Left lung (tissue), 10 donors: ENCODE data around the gene RECQL5. TPM values are rescaled to one million over a fixed set of nuclear protein-coding genes. Genes with fewer than 3 reads are reported as not detected.

Experiments used
- ATAC-seq: fragments of 200-7000 bp; cut with Tn5 transposase; one replicate; pipeline ENCODE4 v1.9.1; 2020; ENCODE audit warnings: moderate library complexity
- DNase-seq, 4 donors: peaks; one replicate each; pipeline ENCODE4 v3.0.0-alpha.2; 2013 to 2020
- H3K27ac ChIP-seq, 2 donors: fragments of 200-600 bp; sonication (generic) in 1 of 2; one replicate each; pipeline versions ENCODE4 v1.5.0 to v1.8.0; 2020 to 2021
- H3K27me3 ChIP-seq, 2 donors: fragments of 200-600 bp; sonication (generic) in 1 of 2; one replicate each; pipeline versions ENCODE4 v1.5.0 to v1.8.0; 2020 to 2021
- H3K36me3 ChIP-seq, 2 donors: fragments of 200-600 bp; sonication (generic) in 1 of 2; one replicate each; pipeline versions ENCODE4 v1.5.0 to v1.8.0; 2020 to 2021
- H3K4me1 ChIP-seq, 2 donors: fragments of 200-600 bp; one replicate each; pipeline ENCODE4 v1.8.0; 2021
- H3K4me3 ChIP-seq, 2 donors: fragments of 200-600 bp; sonication (generic) in 1 of 2; one replicate each; pipeline versions ENCODE4 v1.5.0 to v1.8.0; 2020 to 2021; ENCODE audit warnings: mild to moderate bottlenecking in 1 of 2
- H3K9me3 ChIP-seq, 2 donors: fragments of 200-600 bp; sonication (generic) in 1 of 2; one replicate each; pipeline versions ENCODE4 v1.5.0 to v1.8.0; 2020 to 2021
- CTCF ChIP-seq, 2 donors: fragments of 200-600 bp; sonication (generic) in 1 of 2; IDR thresholded peaks; one replicate each; pipeline versions ENCODE4 v1.5.0 to v1.8.0; 2021; ENCODE audit warnings: antibody characterized with exemption in 2 of 2
- intact Hi-C, 2 donors: fragments of 100-400 bp; cut with DNase I; formaldehyde crosslinking; loops; one replicate each; pipeline versions ENCODE4 v1.11.2 to v1.14.2; 2022
- polyA plus RNA-seq, 6 donors: library from polyadenylated mRNA; unstranded; fragments of 120-200 nt; gene quantifications; one replicate each; pipeline ENCODE4 v1.2.1, GENCODE V29; 2013; ENCODE audit not compliant: insufficient read length in 6 of 6
- total RNA-seq, 2 donors: library from RNA; stranded (reverse); fragmentation: NEBNext Ultra II Directional; extraction: Animal tissue kit (Norgen Biotek cat#: 25700); gene quantifications; one replicate each; pipeline ENCODE4 v1.2.1, GENCODE V29; 2021
- donor health status: DM: no; HTN: yes; CAD: no.
- donor health status: DM: no; HTN: no; CAD: no.

Gene RECQL5
- total and polyA plus RNA-seq, 8 donors = 28.5 to 43.0 (median 34.5) TPM

GRCh38 chr17:75592348-75593020, 74.5 kb downstream of the RECQL5 start:
- Histone ChIP-seq H3K27me3 (no peaks in the 10 kb centered on the region), H3K9me3 (no peaks in the 10 kb centered on the region), H3K36me3 (no peaks in the 10 kb centered on the region), H3K4me1 (peaks cover 4 to 18% of the 10 kb centered on the region in 2 donors), H3K4me3 (no peak overlapping the region), H3K27ac (no peak overlapping the region)
- intact Hi-C loops = no loop called here
- DNase-seq = peak in 1 of 4 donors; percentile 77
- ATAC-seq = no peak
- TF ChIP-seq CTCF (IDR thresholded peaks at IDR 0.05) = no peak

GRCh38 chr17:75591722-75592302, 75.1 kb downstream of the RECQL5 start:
- Histone ChIP-seq H3K27ac (no peak overlapping the region), H3K27me3 (no peaks in the 10 kb centered on the region), H3K4me3 (no peak overlapping the region), H3K4me1 (peaks cover 8 to 23% of the 10 kb centered on the region in 2 donors), H3K9me3 (no peaks in the 10 kb centered on the region), H3K36me3 (no peaks in the 10 kb centered on the region)
- DNase-seq (no peak), ATAC-seq (no peak)
- no peak for TF ChIP-seq CTCF (IDR thresholded peaks at IDR 0.05)
- intact Hi-C loops = no loop called here

GRCh38 chr17:75590849-75591721, 75.9 kb downstream of the RECQL5 start:
- DNase-seq (no peak), ATAC-seq (no peak)
- Histone ChIP-seq H3K36me3 (no peaks in the 10 kb centered on the region), H3K9me3 (no peaks in the 10 kb centered on the region), H3K4me3 (no peak overlapping the region), H3K27ac (no peak overlapping the region), H3K27me3 (no peaks in the 10 kb centered on the region), H3K4me1 (peaks cover 8 to 23% of the 10 kb centered on the region in 2 donors)
- intact Hi-C loops = no loop called here
- TF ChIP-seq CTCF (IDR thresholded peaks at IDR 0.05) = no peak

DNA sequence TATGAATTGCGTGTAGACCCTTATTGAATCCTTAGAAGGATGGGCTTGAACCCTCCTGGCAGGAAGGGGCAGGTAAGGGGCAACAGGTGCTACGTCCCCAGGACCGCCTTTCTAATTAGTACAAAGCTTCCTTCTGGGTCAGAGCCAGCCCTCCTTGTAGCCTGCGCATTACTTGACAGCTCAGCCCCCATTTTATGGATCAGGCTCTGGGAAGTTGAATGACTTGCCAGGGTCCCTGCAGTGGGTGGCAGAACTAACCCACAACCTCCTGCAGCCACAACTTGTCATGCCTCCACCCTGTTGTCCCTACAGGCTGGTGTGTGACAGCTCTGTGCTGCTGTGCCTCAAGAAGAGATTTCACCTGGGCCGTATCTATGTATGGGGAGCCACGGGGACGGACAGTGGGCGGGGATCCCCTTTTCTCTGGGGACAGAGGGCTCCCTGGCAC, 76.6 kb downstream of the RECQL5 start:
- H3K27ac ChIP-seq = no peak overlapping the region
- no peak overlapping the region for H3K4me3 ChIP-seq
- peaks cover 8 to 23% of the 10 kb centered on the region in 2 donors for H3K4me1 ChIP-seq
- no peak for ATAC-seq
- no peak for DNase-seq
- no peaks in the 10 kb centered on the region for H3K9me3 ChIP-seq
- TF ChIP-seq CTCF (IDR thresholded peaks at IDR 0.05) = no peak
- no peaks in the 10 kb centered on the region for H3K36me3 ChIP-seq
- no peaks in the 10 kb centered on the region for H3K27me3 ChIP-seq
- intact Hi-C loops = no loop called here

GRCh38 chr17:75589919-75590303, 77.0 kb downstream of the RECQL5 start:
- Histone ChIP-seq H3K4me3 (peak overlapping the region; percentile 52 to 61), H3K27ac (peak overlapping the region in 1 of 2 donors; percentile 97), H3K36me3 (no peaks in the 10 kb centered on the region), H3K27me3 (no peaks in the 10 kb centered on the region), H3K9me3 (no peaks in the 10 kb centered on the region), H3K4me1 (peaks cover 8 to 23% of the 10 kb centered on the region in 2 donors)
- ATAC-seq (no peak), DNase-seq (no peak)
- intact Hi-C loops = loop anchor here in 1 of 2 donors (10.0 kb wide), 1 partner anchor 65 kb away; the partner anchor contains the start of gene LLGL2
- no peak for TF ChIP-seq CTCF (IDR thresholded peaks at IDR 0.05)
